ENCODE measurements around the gene SSR4. TPM values are rescaled to one million over a fixed set of nuclear protein-coding genes. Genes with fewer than 3 reads are reported as not detected.

The SSR4 gene
- total RNA-seq, 1 donor from 2014 or later = 210 TPM

DNA sequence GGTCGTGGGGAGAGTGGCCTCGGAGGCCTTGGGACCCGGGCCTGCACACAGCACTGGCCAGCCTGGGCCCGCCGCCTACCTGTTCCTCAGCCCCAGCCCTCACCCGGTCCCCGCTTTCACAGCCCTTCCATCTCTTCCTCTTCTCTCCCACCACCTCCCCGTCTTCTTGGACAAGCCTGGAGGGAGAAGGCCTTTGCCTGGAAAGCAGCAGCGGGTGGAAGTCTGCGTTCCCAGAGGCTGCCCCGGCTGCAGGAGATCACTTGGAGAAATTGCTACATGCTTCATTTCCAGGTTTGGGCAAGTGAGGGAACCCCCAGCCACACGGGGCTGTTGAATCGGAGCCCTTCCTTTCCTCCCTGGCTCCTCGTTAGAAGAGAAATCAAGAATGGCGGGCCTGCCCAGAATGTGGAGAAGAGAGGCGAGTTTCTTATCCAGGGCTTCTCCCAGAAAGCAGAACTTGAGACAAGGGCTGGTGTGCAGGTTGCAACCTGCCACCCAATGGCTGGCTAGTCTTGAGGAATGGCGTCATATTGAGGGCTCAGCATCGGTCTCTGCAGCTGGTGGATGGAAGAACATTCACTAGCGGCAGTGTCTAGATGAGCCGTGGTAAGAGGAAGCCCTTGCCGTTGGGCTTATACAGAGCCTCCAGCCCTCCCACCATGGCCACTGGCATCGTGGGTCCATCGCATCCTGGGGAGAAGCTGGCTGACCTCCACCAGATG lies 37.1 kb downstream of the SSR4 start:
- intact Hi-C loops (cut with DNase I) = no loop called here
- no peaks in the 10 kb centered on the region for H3K9me3 ChIP-seq
- H3K4me3 ChIP-seq = no peak overlapping the region
- no peak overlapping the region for H3K27ac ChIP-seq
- H3K4me1 ChIP-seq = peaks cover 4% of the 10 kb centered on the region
- ATAC-seq = no peak
- peaks cover 8% of the 10 kb centered on the region for H3K27me3 ChIP-seq (ENCODE audit: low read depth)
- TF ChIP-seq, protein P1, sequence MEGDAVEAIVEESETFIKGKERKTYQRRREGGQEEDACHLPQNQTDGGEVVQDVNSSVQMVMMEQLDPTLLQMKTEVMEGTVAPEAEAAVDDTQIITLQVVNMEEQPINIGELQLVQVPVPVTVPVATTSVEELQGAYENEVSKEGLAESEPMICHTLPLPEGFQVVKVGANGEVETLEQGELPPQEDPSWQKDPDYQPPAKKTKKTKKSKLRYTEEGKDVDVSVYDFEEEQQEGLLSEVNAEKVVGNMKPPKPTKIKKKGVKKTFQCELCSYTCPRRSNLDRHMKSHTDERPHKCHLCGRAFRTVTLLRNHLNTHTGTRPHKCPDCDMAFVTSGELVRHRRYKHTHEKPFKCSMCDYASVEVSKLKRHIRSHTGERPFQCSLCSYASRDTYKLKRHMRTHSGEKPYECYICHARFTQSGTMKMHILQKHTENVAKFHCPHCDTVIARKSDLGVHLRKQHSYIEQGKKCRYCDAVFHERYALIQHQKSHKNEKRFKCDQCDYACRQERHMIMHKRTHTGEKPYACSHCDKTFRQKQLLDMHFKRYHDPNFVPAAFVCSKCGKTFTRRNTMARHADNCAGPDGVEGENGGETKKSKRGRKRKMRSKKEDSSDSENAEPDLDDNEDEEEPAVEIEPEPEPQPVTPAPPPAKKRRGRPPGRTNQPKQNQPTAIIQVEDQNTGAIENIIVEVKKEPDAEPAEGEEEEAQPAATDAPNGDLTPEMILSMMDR (IDR thresholded peaks at IDR 0.05) = no peak
- H3K36me3 ChIP-seq = no peaks in the 10 kb centered on the region
- no peak for DNase-seq

- DNase-seq (no peak), ATAC-seq (no peak)
- H3K4me1 ChIP-seq = peaks cover 4% of the 10 kb centered on the region
- H3K9me3 ChIP-seq = no peaks in the 10 kb centered on the region
- no peak overlapping the region for H3K4me3 ChIP-seq
- TF ChIP-seq, protein P1 (IDR thresholded peaks at IDR 0.05) = no peak
- intact Hi-C loops (cut with DNase I) = no loop called here
- no peak overlapping the region for H3K27ac ChIP-seq
- H3K36me3 ChIP-seq = no peaks in the 10 kb centered on the region
- peaks cover 8% of the 10 kb centered on the region for H3K27me3 ChIP-seq (ENCODE audit: low read depth)
Observed at GRCh38 chrX:153832728-153833127, 38.3 kb downstream of the SSR4 start.

- intact Hi-C loops (cut with DNase I) = no loop called here
- Histone ChIP-seq H3K9me3 (no peaks in the 10 kb centered on the region), H3K27ac (no peak overlapping the region), H3K36me3 (no peaks in the 10 kb centered on the region), H3K4me1 (no peaks in the 10 kb centered on the region), H3K4me3 (no peak overlapping the region), H3K27me3 (ENCODE audit: low read depth) (no peaks in the 10 kb centered on the region)
- TF ChIP-seq, protein P1 (IDR thresholded peaks at IDR 0.05) = no peak
- ATAC-seq = no peak
- no peak for DNase-seq
Observed at GRCh38 chrX:153836921-153837320, 42.5 kb downstream of the SSR4 start.

DNA sequence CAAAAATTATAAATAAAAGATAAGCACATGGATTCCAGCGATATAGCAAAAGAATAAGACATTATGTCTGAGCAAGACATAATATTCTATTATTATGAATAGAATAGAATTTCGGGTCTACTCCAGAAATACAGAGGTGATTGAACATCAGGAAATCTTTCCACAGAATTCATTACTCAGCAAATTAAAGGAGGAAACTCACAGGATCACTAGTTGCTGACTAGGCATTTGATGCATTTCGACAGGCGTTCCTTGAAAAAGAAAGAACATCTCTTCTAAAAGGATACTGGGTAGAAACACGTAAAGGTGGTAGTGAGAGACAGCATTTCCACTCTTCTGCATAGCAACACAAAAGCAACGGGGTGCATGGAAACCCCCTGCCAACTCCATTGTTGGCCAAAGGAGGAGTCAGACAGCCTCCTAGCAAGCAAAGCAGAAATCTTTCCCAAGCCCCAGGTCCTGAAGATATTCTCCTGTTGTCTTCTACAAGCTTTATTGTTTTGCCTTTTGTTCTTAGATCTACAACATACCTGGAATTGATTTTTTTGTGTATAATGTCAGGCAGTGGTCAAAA lies 50.1 kb downstream of the SSR4 start:
- intact Hi-C loops (cut with DNase I) = no loop called here
- Histone ChIP-seq H3K4me1 (no peaks in the 10 kb centered on the region), H3K27me3 (ENCODE audit: low read depth) (peaks cover 4% of the 10 kb centered on the region), H3K9me3 (no peaks in the 10 kb centered on the region), H3K27ac (no peak overlapping the region), H3K36me3 (no peaks in the 10 kb centered on the region), H3K4me3 (no peak overlapping the region)
- ATAC-seq = no peak
- no peak for DNase-seq
- TF ChIP-seq, protein P1 (IDR thresholded peaks at IDR 0.05) = no peak

DNA sequence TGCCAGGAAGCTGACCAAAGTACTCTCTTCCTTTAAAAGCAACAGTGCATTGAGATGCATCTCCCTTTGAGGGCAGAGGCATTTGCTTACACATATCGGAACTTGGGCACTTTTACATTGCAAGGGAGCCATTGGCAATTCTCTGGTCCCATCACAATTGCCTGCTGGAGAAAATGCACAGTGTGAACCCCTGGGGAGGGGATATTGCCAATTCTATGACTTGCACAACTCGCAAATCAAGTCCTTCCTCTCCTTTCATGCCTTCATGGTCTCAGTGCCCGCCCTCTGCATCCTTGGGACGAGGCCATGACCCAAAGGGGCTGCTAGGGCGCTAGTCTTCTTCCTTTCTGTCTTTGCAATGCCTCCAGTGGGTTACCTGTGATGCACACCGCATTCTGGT lies 50.7 kb downstream of the SSR4 start:
- Histone ChIP-seq H3K27ac (no peak overlapping the region), H3K4me3 (no peak overlapping the region), H3K36me3 (no peaks in the 10 kb centered on the region), H3K9me3 (no peaks in the 10 kb centered on the region), H3K27me3 (ENCODE audit: low read depth) (peaks cover 4% of the 10 kb centered on the region), H3K4me1 (no peaks in the 10 kb centered on the region)
- TF ChIP-seq, protein P1 (IDR thresholded peaks at IDR 0.05) = no peak
- intact Hi-C loops (cut with DNase I) = no loop called here
- DNase-seq (no peak), ATAC-seq (no peak)

All from lower lobe of right lung (tissue), 2 donors.